ENCODE data around the gene HPDL.
A peak's percentile ranks its signal among the peaks of the same experiment; 100 is the strongest.

HPDL gene

DNA sequence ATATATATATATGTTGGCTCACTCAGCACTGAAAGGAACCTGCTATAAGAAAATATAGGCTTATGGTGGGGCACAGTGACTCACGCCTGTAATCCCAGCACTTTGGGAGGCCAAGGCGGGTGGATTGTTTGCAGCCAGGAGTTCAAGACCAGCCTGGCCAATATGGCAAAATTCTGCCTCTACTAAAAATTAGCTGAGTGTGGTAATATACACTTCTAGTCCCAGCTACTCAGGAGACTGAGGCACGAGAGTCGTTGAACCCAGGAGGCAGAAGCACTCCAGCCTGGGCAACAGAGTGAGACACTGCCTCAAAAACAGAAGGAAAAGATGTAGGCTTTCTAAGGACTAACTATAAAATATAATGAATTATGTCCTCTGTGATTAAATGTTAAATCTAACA is 28.1 kb downstream of the HPDL start:
- TF ChIP-seq, protein P1, sequence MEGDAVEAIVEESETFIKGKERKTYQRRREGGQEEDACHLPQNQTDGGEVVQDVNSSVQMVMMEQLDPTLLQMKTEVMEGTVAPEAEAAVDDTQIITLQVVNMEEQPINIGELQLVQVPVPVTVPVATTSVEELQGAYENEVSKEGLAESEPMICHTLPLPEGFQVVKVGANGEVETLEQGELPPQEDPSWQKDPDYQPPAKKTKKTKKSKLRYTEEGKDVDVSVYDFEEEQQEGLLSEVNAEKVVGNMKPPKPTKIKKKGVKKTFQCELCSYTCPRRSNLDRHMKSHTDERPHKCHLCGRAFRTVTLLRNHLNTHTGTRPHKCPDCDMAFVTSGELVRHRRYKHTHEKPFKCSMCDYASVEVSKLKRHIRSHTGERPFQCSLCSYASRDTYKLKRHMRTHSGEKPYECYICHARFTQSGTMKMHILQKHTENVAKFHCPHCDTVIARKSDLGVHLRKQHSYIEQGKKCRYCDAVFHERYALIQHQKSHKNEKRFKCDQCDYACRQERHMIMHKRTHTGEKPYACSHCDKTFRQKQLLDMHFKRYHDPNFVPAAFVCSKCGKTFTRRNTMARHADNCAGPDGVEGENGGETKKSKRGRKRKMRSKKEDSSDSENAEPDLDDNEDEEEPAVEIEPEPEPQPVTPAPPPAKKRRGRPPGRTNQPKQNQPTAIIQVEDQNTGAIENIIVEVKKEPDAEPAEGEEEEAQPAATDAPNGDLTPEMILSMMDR (IDR thresholded peaks at IDR 0.05; ENCODE audit: low read length, missing control alignments): no peak
- no peak for DNase-seq (ENCODE audit: low read depth)
- no peak overlapping the region for H3K4me3 ChIP-seq (replicated peaks; ENCODE audit: low read depth, low read length)

DNA sequence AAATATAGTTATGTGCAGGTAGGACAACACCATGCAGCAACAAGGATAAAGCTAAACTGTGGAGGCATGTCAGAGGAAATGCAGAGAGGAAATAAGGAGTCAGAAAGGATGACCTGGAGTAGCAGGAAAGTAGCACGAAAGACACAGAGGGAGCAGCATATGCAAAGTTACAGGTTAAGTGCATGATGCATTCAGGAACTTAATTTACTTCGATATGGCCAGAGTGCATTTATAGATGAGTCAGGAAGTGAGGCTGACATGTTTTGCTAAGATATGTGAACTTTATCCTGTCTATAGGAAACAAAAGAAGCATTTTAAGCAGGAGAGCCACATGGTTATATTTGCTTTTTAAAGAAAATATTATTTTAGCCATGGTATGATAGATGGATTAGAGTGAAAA is 29.0 kb downstream of the HPDL start:
- TF ChIP-seq, protein P1 (IDR thresholded peaks at IDR 0.05; ENCODE audit: low read length, missing control alignments): no peak
- no peak for DNase-seq (ENCODE audit: low read depth)
- H3K4me3 ChIP-seq (replicated peaks; ENCODE audit: low read depth, low read length): no peak overlapping the region

DNA sequence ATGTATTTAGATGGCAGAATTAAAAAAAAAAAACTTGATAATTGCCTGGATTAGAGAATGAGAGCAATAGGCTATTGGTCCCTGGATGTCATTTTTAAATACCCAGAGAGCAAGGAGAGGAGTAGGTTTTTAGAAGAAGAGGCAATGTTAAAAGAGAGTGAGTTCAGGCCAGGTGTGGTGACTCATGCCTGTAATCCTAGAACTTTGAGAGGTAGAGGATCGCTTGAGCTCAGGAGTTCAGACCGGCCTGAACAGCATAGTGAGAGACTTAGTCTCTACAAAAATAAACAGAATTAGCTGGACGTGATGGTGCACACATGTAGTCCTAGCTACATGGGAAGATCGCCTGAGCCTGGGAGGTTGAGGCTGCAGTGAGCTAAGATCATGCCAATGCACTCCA is 29.5 kb downstream of the HPDL start:
- TF ChIP-seq, protein P1 (IDR thresholded peaks at IDR 0.05; ENCODE audit: low read length, missing control alignments): no peak
- DNase-seq (ENCODE audit: low read depth): no peak
- no peak overlapping the region for H3K4me3 ChIP-seq (replicated peaks; ENCODE audit: low read depth, low read length)

DNA sequence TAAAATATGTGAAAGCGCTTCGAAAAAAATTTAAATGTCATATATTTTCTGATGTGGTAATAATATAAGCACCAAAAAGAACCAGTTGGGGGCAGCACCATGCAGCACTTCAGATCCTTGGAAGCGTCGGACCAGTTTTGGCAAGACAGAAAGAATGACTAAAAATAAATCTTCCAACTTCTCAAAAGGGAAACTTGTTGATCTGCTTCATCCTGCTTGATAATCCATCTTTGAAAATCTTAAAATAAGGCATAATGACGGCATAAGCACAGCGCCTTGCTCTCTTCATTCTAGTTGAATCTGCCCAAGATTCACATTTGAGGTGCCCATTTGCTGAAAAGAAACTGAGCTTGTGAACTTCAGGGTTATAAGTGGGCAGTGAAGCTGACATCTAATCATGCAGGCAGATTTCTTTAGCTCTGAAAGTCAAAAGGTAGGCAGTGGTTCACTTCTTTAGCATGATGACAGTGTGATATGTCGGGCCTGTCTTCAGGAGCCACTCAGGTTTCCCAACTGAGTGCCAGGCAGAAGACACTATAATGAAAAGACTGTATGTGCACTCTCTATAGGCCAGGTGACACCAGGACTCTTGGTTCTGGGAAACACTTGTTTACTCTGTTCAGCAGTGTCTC is 33.3 kb downstream of the HPDL start:
- TF ChIP-seq, protein P1 (IDR thresholded peaks at IDR 0.05; ENCODE audit: low read length, missing control alignments): peak; percentile 64
- DNase-seq (ENCODE audit: low read depth): peak; percentile 84
- H3K4me3 ChIP-seq (replicated peaks; ENCODE audit: low read depth, low read length): no peak overlapping the region

DNA sequence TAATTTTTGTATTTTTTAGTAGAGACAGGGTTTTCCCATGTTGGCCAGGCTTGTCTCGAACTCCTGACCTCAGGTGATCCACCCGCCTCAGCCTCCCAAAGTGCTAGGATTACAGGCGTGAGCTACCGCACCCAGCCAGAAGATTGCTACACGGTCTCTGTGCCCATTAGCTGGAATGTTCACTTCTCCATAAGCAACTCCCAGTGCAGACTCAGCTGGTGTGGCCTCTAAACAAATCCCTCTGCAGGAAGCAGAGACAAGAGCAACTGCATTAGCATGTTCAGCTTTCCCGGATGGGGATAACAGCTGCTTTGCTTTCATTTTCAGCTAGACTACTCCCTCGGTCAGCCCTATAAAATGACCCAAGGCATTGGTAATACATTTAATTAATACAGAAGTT is 34.3 kb downstream of the HPDL start:
- DNase-seq (ENCODE audit: low read depth): peak; percentile 77
- TF ChIP-seq, protein P1 (IDR thresholded peaks at IDR 0.05; ENCODE audit: low read length, missing control alignments): peak; percentile 13
- H3K4me3 ChIP-seq (replicated peaks; ENCODE audit: low read depth, low read length): peak overlapping the region; percentile 28

DNA sequence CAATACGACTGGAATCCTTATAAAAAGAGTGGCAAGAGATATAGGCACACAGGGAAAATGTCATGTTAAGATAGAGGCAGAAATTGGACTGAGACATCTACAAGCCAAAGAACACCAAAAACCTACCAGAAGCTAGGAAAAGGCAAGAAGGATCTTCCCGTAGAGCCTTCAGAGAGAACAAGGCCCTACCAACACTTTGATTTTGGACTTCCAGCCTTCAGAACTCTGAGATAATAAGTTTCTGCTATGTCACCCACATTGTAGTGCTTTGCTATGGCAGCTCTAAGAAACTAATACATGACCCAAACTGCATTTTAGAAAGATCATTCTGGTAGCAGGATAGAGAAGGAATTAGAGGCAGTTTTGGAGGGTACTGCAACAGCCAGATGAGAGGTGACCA is 37.6 kb downstream of the HPDL start:
- no peak for DNase-seq (ENCODE audit: low read depth)
- TF ChIP-seq, protein P1 (IDR thresholded peaks at IDR 0.05; ENCODE audit: low read length, missing control alignments): no peak
- no peak overlapping the region for H3K4me3 ChIP-seq (replicated peaks; ENCODE audit: low read depth, low read length)

DNA sequence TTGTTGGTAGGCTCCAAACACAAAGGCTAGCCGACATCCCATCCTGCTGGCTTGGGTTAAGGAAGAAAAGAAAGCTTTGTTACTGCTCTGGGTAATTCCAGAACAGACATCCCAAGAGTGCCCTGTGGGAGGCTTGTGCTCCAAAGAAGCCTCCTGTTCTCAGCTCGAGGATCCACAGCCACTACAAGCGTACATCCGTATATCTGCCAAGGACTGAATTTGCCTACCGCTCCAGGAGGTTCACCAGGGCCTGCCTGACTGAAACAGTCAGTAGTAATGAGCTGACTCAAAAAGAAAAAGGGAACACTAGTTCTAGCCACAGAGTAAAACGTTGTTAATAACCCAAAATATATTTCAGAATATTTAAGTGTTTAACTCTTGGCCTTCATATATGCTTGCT is 38.4 kb downstream of the HPDL start:
- no peak for DNase-seq (ENCODE audit: low read depth)
- TF ChIP-seq, protein P1 (IDR thresholded peaks at IDR 0.05; ENCODE audit: low read length, missing control alignments): no peak
- no peak overlapping the region for H3K4me3 ChIP-seq (replicated peaks; ENCODE audit: low read depth, low read length)
